ENCODE data around the gene MRPL21. TPM values are rescaled to one million over a fixed set of nuclear protein-coding genes. Genes with fewer than 3 reads are reported as not detected.

MRPL21 gene
- total RNA-seq, 4 donors from 2014 or later: 28.6 to 43.8 (median 35.0) TPM

DNA sequence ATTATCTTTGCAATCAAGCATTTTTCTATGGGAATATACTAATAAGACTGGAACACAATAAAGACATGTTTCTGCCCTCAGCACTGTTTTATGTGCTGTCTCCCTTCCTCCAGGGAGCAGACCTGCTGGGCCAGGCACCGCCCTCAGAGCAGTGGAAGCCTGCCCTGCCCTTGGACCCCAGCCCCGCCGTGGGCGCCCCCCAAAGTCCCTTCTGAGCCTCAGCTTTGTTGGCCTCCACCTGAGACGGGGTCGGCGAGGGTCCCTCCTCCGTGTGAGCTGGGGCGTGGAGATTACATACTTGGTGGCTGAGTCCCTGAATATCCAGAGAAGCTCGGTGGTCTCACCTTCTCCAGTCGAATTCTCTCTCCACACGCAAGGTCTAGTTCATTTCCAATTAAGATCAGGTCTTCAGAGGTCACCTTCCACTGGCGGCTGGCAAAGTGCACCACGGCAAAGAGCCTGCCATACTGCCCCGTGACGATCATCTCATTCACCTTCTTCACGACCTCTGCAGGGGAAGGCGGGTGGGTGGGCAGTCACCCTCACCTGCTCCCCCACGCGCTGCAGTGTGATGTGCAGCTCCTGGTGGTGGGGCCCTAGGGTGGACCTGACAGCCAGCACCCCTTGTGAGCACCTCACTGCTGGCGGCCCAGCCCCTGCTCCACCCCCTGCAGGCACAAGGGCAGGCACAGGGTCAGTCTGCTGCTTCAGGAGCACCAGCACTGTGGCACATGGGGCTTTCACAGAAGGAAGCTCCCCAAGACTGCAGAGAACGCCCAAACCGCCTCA lies 7.3 kb downstream of the MRPL21 start:
- H3K9me3 ChIP-seq: no peaks in the 10 kb centered on the region
- peaks cover 8% of the 10 kb centered on the region for H3K4me1 ChIP-seq
- no peaks in the 10 kb centered on the region for H3K27me3 ChIP-seq
- no peak overlapping the region for H3K4me3 ChIP-seq
- no peak overlapping the region for H3K27ac ChIP-seq
- DNase-seq (ENCODE audit: low spot score in 2 of 2): no peak
- TF ChIP-seq EP300 (IDR thresholded peaks at IDR 0.05) (no peak), POLR2AphosphoS5 (IDR thresholded peaks at IDR 0.05) (no peak), POLR2A (IDR thresholded peaks at IDR 0.05) (no peak)
- TF ChIP-seq, protein P1, sequence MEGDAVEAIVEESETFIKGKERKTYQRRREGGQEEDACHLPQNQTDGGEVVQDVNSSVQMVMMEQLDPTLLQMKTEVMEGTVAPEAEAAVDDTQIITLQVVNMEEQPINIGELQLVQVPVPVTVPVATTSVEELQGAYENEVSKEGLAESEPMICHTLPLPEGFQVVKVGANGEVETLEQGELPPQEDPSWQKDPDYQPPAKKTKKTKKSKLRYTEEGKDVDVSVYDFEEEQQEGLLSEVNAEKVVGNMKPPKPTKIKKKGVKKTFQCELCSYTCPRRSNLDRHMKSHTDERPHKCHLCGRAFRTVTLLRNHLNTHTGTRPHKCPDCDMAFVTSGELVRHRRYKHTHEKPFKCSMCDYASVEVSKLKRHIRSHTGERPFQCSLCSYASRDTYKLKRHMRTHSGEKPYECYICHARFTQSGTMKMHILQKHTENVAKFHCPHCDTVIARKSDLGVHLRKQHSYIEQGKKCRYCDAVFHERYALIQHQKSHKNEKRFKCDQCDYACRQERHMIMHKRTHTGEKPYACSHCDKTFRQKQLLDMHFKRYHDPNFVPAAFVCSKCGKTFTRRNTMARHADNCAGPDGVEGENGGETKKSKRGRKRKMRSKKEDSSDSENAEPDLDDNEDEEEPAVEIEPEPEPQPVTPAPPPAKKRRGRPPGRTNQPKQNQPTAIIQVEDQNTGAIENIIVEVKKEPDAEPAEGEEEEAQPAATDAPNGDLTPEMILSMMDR (IDR thresholded peaks at IDR 0.05): no peak
- 95% methylated on average over 19 of the region's 23 CpGs for WGBS
- peaks cover 77% of the 10 kb centered on the region for H3K36me3 ChIP-seq

DNA sequence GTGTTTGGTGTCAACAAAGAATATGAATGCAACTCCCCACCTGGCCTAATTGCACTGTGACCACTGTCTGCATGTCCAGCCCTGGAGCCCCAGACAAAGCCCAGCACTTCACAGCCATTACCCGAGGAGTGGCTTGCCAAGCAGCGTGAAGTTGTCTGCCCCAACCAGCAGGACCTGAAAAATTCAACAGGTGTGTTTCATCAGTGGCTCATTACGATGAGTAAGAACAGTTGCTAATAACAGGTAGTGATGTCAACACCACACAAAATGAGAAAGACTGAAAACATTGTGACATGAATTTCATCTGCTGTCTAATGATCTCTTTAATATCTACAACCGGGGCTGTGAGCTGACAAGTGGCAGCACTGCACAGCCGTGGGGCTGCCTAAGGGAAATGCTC lies 10.3 kb downstream of the MRPL21 start:
- Histone ChIP-seq H3K9me3 (no peaks in the 10 kb centered on the region), H3K4me3 (no peak overlapping the region), H3K27me3 (no peaks in the 10 kb centered on the region), H3K4me1 (peaks cover 21% of the 10 kb centered on the region), H3K27ac (no peak overlapping the region), H3K36me3 (peaks cover 72% of the 10 kb centered on the region)
- 89% methylated on average over 5 of the region's 5 CpGs for WGBS
- TF ChIP-seq POLR2AphosphoS5 (IDR thresholded peaks at IDR 0.05) (no peak), EP300 (IDR thresholded peaks at IDR 0.05) (no peak), POLR2A (IDR thresholded peaks at IDR 0.05) (no peak)
- TF ChIP-seq, protein P1 (IDR thresholded peaks at IDR 0.05): no peak
- DNase-seq (ENCODE audit: low spot score in 2 of 2): no peak

DNA sequence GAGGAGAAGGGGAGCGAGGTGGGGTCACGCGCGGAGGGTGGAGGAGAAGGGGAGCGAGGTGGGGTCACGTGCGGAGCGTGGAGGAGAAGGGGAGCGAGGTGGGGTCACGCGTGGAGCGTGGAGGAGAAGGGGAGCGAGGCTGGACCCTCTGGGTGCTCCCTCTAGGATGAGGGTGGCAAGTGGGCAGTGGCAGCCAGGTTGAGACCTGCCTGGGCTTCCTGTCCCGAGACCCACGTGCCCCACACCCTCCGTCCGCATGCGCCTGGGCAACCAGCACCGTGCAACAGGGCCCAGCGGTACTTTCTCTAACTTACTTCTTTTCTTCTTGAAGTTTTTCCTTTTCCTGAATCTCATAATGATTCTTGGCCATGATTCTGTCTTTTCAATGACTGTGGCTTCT lies 11.1 kb downstream of the MRPL21 start:
- Histone ChIP-seq H3K36me3 (peaks cover 65% of the 10 kb centered on the region), H3K4me3 (no peak overlapping the region)
- TF ChIP-seq POLR2A (IDR thresholded peaks at IDR 0.05) (no peak), POLR2AphosphoS5 (IDR thresholded peaks at IDR 0.05) (no peak), EP300 (IDR thresholded peaks at IDR 0.05) (no peak)
- TF ChIP-seq, protein P1 (IDR thresholded peaks at IDR 0.05): no peak

DNA sequence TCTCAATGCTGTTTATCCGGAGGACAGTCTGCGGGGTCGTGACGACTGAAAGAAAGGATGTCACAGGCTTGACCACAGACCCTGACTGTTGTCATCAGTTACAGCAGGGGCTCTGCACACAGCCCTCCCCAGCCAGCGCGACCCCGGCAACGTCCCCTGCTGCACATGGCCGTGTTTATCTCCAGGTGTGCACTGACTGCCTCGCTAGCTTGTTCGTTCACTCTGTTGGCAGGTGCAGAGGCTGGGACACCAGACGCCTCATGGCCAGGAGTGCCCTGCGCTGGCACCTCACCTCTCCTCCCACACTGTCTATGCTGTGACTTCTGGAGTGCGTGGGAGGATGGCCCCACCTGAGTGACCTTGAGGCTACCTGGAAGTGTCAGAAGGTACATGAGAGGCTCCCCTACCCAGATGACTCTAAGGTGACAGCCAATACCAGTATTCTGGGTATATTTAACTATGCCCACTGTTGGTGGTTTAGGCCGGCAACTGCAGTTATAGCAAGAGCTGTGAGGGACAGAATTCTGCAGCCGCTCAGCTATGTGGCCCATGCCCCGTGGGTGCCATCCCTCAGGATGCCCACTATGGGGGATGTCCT lies 12.2 kb downstream of the MRPL21 start:
- no peak for TF ChIP-seq POLR2AphosphoS5 (IDR thresholded peaks at IDR 0.05)
- no peak for TF ChIP-seq POLR2A (IDR thresholded peaks at IDR 0.05)
- TF ChIP-seq, protein P1 (IDR thresholded peaks at IDR 0.05): no peak
- TF ChIP-seq EP300 (IDR thresholded peaks at IDR 0.05): no peak
- WGBS: 66% methylated on average over 15 of the region's 17 CpGs
- Histone ChIP-seq H3K4me1 (peaks cover 21% of the 10 kb centered on the region), H3K36me3 (peaks cover 54% of the 10 kb centered on the region), H3K4me3 (peak overlapping the region; percentile 6), H3K9me3 (no peaks in the 10 kb centered on the region), H3K27ac (peak overlapping the region; percentile 77), H3K27me3 (no peaks in the 10 kb centered on the region)
- DNase-seq (ENCODE audit: low spot score in 2 of 2): no peak

More for the DNA sequence above, 11.1 kb downstream of the MRPL21 start:
- peaks cover 21% of the 10 kb centered on the region for H3K4me1 ChIP-seq
- H3K27ac ChIP-seq: no peak overlapping the region
- DNase-seq (ENCODE audit: low spot score in 2 of 2): no peak
- H3K9me3 ChIP-seq: no peaks in the 10 kb centered on the region
- H3K27me3 ChIP-seq: no peaks in the 10 kb centered on the region
- WGBS: 93% methylated on average over 20 of the region's 20 CpGs

DNA sequence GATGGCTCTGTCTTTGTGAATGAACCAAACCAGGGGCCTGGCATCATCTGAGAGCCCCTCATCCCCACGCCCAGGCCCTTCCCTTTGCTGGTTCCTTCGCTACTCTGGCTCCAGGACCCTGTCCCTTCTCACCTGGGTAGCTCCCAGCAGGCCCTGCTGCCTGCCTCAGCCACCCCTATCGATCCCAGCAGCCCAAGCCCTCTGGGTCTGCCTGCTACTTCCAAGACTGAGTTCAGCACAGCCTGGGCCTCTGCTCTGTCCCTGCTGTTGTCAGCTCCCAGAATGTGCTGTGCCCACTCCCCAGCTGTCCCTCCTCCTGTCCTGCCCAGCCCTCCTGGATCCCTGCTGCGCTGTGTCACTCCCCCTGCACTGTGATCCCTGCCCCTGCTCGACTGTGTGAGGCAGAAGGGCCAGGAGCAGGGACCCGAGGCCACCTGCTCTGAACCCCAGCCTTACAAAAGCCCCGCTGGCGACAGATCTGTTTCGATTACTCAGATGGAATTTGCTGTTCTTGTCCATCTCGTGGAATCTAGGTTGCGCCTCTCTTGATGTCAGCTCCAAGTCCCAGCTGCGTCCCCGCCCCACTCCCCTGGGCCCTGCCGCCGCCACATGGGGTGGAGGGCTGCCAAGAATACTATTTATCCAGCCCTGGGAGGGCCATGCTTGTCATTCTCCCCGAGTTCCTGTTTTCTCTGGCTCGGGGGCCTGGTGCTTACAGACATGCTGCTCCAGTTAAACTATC lies 13.0 kb downstream of the MRPL21 start:
- peaks cover 21% of the 10 kb centered on the region for H3K4me1 ChIP-seq
- no peaks in the 10 kb centered on the region for H3K27me3 ChIP-seq
- no peaks in the 10 kb centered on the region for H3K9me3 ChIP-seq
- DNase-seq (ENCODE audit: low spot score in 2 of 2): peak; percentile 94
- peaks cover 46% of the 10 kb centered on the region for H3K36me3 ChIP-seq
- WGBS: 20% methylated on average over 17 of the region's 17 CpGs
- H3K4me3 ChIP-seq: no peak overlapping the region
- peak in 1 of 3 donors; percentile 73 for TF ChIP-seq POLR2AphosphoS5 (IDR thresholded peaks at IDR 0.05)
- TF ChIP-seq, protein P1 (IDR thresholded peaks at IDR 0.05): no peak
- H3K27ac ChIP-seq: peak overlapping the region; percentile 77
